Right atrium auricular region (tissue), 2 donors: Measurements from ENCODE around the gene RSBN1. TPM values are rescaled to one million over a fixed set of nuclear protein-coding genes. Genes with fewer than 3 reads are reported as not detected.
"Not testable (repeated sequence)": the region's sequence is repeated elsewhere in the genome, so short reads cannot be mapped to it uniquely, and the experiment has no call there.

Experiments used
- DNase-seq: peaks from one replicate; pipeline ENCODE4 v3.0.0-alpha.2; 2019; ENCODE audit warnings: low spot score
- H3K27ac ChIP-seq, 2 donors: fragments of 200-600 bp; sonication (generic); 1 replicate in 1 of 2; 2 replicates in 1 of 2; pipeline ENCODE4 v1.5.1; 2016 to 2019
- H3K27me3 ChIP-seq, 2 donors: fragments of 200-600 bp; sonication (generic); one replicate each; pipeline versions ENCODE4 v1.5.1 to v1.6.0; 2017 to 2019
- H3K36me3 ChIP-seq: fragments of 200-600 bp; sonication (generic); one replicate; pipeline ENCODE4 v1.5.1; 2016
- H3K4me1 ChIP-seq, 2 donors: fragments of 200-600 bp; sonication (generic); one replicate each; pipeline versions ENCODE4 v1.5.1 to v1.6.0; 2017 to 2019
- H3K4me3 ChIP-seq, 2 donors: fragments of 200-600 bp; sonication (generic); 1 replicate in 1 of 2; 2 replicates in 1 of 2; pipeline ENCODE4 v1.5.1; 2017 to 2019; ENCODE audit warnings: mild to moderate bottlenecking in 1 of 2, moderate library complexity in 1 of 2
- H3K9me3 ChIP-seq, 2 donors: fragments of 200-600 bp; sonication (generic); one replicate each; pipeline ENCODE4 v1.5.1; 2019
- CTCF ChIP-seq, 2 donors: fragments of 200-600 bp; sonication (generic); IDR thresholded peaks; one replicate each; pipeline ENCODE4 v1.5.1; 2019; ENCODE audit warnings: antibody characterized with exemption in 2 of 2
- total RNA-seq, 2 donors: library from RNA; depleted of rRNA; stranded (reverse); fragments of >200 nt; gene quantifications; one replicate each; pipeline ENCODE4 v1.1.0, GENCODE V29; 2016

Gene RSBN1
- total RNA-seq, 2 donors from 2014 or later, result 9.6 to 13.9 TPM

GRCh38 chr1:113761937-113762336 lies 50.3 kb downstream of the RSBN1 start:
- H3K9me3 ChIP-seq, result no peaks in the 10 kb centered on the region
- TF ChIP-seq CTCF (IDR thresholded peaks at IDR 0.05), result no peak
- peaks cover 14% of the 10 kb centered on the region for H3K36me3 ChIP-seq
- DNase-seq, result no peak
- no peak overlapping the region for H3K27ac ChIP-seq
- H3K27me3 ChIP-seq, result no peaks in the 10 kb centered on the region
- peaks cover 0 to 9% of the 10 kb centered on the region in 2 donors for H3K4me1 ChIP-seq
- H3K4me3 ChIP-seq, result no peak overlapping the region

DNA sequence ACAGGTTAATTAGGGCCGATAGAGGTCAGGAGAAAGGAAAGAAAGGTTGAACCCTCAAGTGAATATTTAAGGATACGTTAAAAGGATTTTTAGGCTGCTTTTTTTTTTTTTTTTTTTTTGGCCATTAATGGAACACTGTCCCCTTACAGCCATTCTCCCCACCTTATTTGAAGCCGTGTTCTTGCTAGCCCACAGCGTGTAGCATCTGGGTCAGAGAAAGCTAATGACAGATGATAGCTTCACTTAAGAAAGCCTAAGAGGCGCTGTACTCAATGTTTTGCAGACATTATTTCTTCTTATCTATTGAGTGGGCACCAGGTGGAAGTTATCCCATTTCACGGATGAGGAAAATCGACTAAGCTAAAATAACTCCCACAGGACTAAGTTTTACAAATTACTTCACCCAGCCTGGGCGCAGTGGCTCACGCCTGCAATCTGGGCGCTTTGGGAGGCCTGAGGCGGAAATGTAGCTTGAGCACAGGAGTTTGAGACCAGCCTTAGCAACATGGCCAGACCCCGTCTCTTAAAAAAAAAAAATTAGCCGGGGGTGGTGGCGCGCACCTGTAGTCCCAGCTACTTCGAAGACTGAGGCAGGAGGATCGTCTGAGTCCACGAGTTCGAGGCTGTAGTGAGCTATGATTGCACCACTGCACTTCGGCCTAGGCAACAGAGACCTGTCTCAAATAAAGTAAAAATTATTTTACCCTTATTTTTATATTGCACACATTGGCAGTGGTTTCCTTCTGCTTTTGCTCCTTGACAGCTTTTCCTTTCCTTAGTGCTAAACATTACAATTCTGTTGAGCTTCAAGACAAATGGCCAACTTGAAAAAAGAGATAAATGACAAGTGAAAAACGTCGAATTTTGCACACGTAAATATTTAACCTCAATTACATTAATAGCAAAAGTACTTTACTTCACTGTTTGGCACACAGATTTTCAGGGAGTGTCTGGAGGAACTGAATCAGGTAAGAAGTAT lies 51.9 kb downstream of the RSBN1 start:
- peak overlapping the region in 1 of 2 donors; percentile 94 for H3K4me3 ChIP-seq
- H3K36me3 ChIP-seq, result no peaks in the 10 kb centered on the region
- no peaks in the 10 kb centered on the region for H3K27me3 ChIP-seq
- TF ChIP-seq CTCF (IDR thresholded peaks at IDR 0.05), result no peak
- no peaks in the 10 kb centered on the region for H3K9me3 ChIP-seq
- DNase-seq, result no peak
- peaks cover 0 to 9% of the 10 kb centered on the region in 2 donors for H3K4me1 ChIP-seq
- peak overlapping the region; percentile 86 to 92 for H3K27ac ChIP-seq

DNA sequence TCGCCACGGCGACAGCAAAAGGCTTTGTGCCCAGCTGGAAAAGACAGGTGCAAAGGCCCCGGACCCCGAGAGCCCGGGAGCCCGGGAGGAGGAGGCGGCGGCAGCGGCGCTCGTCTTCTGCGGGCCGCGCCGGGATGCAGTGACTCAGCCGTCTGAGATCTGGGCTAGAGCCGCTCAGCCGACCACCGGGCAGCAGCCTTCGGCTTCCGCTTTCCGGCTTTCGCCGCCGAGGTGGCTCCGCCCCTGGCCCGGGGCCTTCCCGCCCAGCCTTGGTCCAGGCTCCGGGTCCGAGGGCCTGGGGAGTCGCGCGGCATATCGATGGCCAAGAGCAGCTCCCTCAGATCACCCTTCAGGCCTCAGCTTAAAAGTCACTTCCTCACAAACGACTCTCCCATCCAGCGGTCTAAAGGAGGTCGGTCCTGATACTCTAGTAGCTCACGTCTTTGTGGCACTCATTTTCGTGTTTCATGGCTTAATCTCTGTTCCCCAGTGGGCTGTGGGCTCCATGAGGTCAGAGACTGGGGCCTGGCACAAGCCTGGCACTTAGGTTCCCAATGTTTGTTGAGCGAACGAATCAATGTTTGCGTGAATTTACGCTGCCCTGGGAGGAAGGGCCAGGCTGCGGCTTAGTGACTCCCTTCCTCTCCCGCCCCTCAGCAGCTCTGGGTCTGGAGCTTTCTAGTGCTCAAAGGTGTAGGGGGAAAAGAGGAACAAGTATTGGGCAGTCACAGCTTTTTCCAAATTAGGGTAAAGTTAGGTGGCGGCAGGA lies 52.8 kb downstream of the RSBN1 start, which contains the start of gene PHTF1:
TSS of gene PHTF1 (minus strand) at position 154 of the 769 bp plus-strand sequence. CDS start 783 bp downstream, outside the sequence.
- Histone ChIP-seq H3K27me3 (no peaks in the 10 kb centered on the region), H3K9me3 (no peaks in the 10 kb centered on the region), H3K4me1 (peaks cover 0 to 9% of the 10 kb centered on the region in 2 donors), H3K4me3 (peak within 1 kb of the TSS; percentile 83 to 94), H3K36me3 (no peaks in the 10 kb centered on the region), H3K27ac (peak within 1 kb of the TSS; percentile 86 to 92)
- DNase-seq, result peak; percentile 73
- no peak for TF ChIP-seq CTCF (IDR thresholded peaks at IDR 0.05)

DNA sequence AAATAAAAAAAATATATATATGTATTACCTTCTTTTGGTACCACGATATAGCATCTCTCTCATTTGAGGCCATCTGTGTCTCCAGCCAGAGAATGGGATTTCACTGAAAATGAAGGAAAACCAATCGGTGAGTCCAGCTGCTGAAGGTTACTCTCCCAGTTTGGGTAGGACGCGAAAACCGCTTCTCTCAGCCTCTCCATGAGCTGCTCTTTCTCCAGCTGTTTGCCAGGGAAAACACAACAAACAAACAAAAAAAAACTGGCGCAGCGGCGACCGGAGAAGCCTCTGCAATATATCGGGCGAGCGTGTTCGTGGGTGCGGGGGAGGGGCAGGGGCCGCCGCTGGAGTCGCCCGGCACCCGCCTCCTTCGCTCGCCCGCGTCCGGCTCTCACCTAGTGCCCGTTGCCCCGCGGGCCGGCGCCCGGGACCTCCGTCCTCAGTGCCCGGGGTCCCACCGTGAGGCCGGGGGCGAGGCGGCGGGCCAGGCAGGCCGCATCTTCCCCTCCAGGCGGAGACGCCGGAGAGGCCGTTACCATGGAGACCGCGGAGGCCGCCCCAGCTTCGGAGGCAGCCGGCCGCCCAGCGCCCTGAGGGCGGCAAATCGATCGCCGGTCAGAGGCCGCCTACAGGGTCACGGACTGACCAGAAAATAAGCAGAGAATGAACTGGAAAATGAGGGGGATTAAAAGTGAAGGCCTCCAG lies 53.5 kb downstream of the RSBN1 start:
- DNase-seq, result peak; percentile 62
- H3K9me3 ChIP-seq, result no peaks in the 10 kb centered on the region
- H3K4me3 ChIP-seq, result peak overlapping the region; percentile 83 to 94
- H3K36me3 ChIP-seq, result no peaks in the 10 kb centered on the region
- H3K27ac ChIP-seq, result peak overlapping the region; percentile 86 to 92
- H3K4me1 ChIP-seq, result peaks cover 0 to 9% of the 10 kb centered on the region in 2 donors
- no peaks in the 10 kb centered on the region for H3K27me3 ChIP-seq
- no peak for TF ChIP-seq CTCF (IDR thresholded peaks at IDR 0.05)

DNA sequence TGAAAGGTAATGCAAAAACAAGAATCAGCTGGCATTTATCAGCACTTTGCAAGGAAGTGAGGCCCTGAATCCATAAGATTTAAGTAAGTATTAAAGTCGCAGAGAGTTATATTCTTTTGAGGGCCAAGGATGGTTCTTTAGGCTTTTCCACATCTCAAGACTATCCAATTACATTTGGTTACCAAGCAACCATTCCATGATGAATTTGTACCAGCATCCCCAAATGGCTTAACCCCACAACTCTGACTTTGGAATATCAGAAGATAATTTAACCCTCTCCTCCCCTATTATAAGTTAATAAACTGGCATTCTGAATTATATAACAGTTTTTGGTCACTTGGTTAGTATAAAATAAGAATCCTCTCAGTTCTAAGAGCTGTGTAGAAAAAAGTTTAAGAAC lies 55.8 kb downstream of the RSBN1 start:
- DNase-seq, result no peak
- Histone ChIP-seq H3K4me1 (peaks cover 0 to 9% of the 10 kb centered on the region in 2 donors), H3K9me3 (no peaks in the 10 kb centered on the region), H3K36me3 (no peaks in the 10 kb centered on the region), H3K4me3 (no peak overlapping the region), H3K27ac (no peak overlapping the region), H3K27me3 (no peaks in the 10 kb centered on the region)
- no peak for TF ChIP-seq CTCF (IDR thresholded peaks at IDR 0.05)

GRCh38 chr1:113753333-113753732 lies 58.9 kb downstream of the RSBN1 start:
- H3K27me3 ChIP-seq, H3K4me3 ChIP-seq, DNase-seq, H3K9me3 ChIP-seq, H3K4me1 ChIP-seq, H3K27ac ChIP-seq, H3K36me3 ChIP-seq: not testable (repeated sequence)
